T47D (cell line): Measurements from ENCODE around the gene OR5AC2.
A peak's percentile ranks its signal among the peaks of the same experiment; 100 is the strongest.

Source experiments
- DNase-seq, 2 experiments: peaks; one replicate each; pipeline versions ENCODE4 v3.0.0 to v3.0.0-alpha.2; 2011 to 2012; ENCODE audit warnings: low read depth in 1 of 2, low spot score in 1 of 2
- JUND ChIP-seq: IDR thresholded peaks from 2 replicates; pipeline ENCODE4 v1.6.1; 2012; ENCODE audit warnings: low read depth
- in situ Hi-C: cut with HindIII; loops from 2 replicates; pipeline ENCODE4 v1.10.0; 2016; ENCODE audit warnings: low sequenced_read_pairs, low pct_unique_long_range_greater_than_20kb

The OR5AC2 gene

GRCh38 chr3:98086873-98087272 is at the start of gene OR5AC2:
Gene OR5AC2, plus strand, starts transcription at chr3:98087173. Its CDS starts 0 bp downstream, at chr3:98087173.
- in situ Hi-C loops = no loop called here
- no peak for DNase-seq
- TF ChIP-seq JUND = no peak

- DNase-seq = no peak
- TF ChIP-seq JUND = no peak
- in situ Hi-C loops = no loop called here
These were observed 48.7 kb upstream of the OR5AC2 start for GRCh38 chr3:98038286-98038685.

GRCh38 chr3:98038876-98039275 is 48.1 kb upstream of the OR5AC2 start:
- DNase-seq = no peak
- in situ Hi-C loops = no loop called here
- TF ChIP-seq JUND = no peak

- peak; percentile 4 to 91 for DNase-seq
- in situ Hi-C loops = no loop called here
- no peak for TF ChIP-seq JUND
These were observed 47.5 kb upstream of the OR5AC2 start for GRCh38 chr3:98039322-98040024.

- no peak for DNase-seq
- TF ChIP-seq JUND = no peak
- in situ Hi-C loops = no loop called here
These were observed 45.6 kb upstream of the OR5AC2 start for GRCh38 chr3:98041350-98041749.

GRCh38 chr3:98048586-98048985 is 38.4 kb upstream of the OR5AC2 start:
- no peak for DNase-seq
- in situ Hi-C loops = no loop called here
- TF ChIP-seq JUND = no peak

- in situ Hi-C loops = no loop called here
- no peak for DNase-seq
- no peak for TF ChIP-seq JUND
These were observed 37.7 kb upstream of the OR5AC2 start for GRCh38 chr3:98049271-98049670.

GRCh38 chr3:98056035-98056434 is 30.9 kb upstream of the OR5AC2 start:
- in situ Hi-C loops = no loop called here
- TF ChIP-seq JUND = no peak
- no peak for DNase-seq

GRCh38 chr3:98057631-98058030 is 29.3 kb upstream of the OR5AC2 start:
- DNase-seq = no peak
- in situ Hi-C loops = no loop called here
- no peak for TF ChIP-seq JUND

- no peak for DNase-seq
- TF ChIP-seq JUND = no peak
- in situ Hi-C loops = no loop called here
These were observed 28.6 kb upstream of the OR5AC2 start for GRCh38 chr3:98058244-98058960.

GRCh38 chr3:98068824-98069223 is 18.1 kb upstream of the OR5AC2 start:
- no peak for TF ChIP-seq JUND
- DNase-seq = no peak
- in situ Hi-C loops = no loop called here

GRCh38 chr3:98070840-98071239 is 16.1 kb upstream of the OR5AC2 start:
- TF ChIP-seq JUND = no peak
- in situ Hi-C loops = no loop called here
- no peak for DNase-seq

- no peak for TF ChIP-seq JUND
- no peak for DNase-seq
- in situ Hi-C loops = no loop called here
These were observed 13.5 kb upstream of the OR5AC2 start for GRCh38 chr3:98073486-98073885.
